OCI-LY7 (cell line): ENCODE data around the gene SPATA18. TPM values are rescaled to one million over a fixed set of nuclear protein-coding genes. Genes with fewer than 3 reads are reported as not detected.

Experiments
- BruUV-seq: library from RNA; stranded (reverse); fragments of 400-500 nt; replicated peaks from 2 replicates; lab custom pipeline; 2021; lab: Mats Ljungman, UMichigan
- CTCF ChIA-PET: fragments of 300-600 bp; sonication (Branson Sonifier 250); formaldehyde crosslinking; loops from one replicate; lab custom pipeline; 2022; ENCODE audit warnings: antibody characterized with exemption; ENCODE audit not compliant: unreplicated experiment; lab: Charles Lee
- POLR2A ChIA-PET: fragments of 300-600 bp; sonication (Branson Sonifier 250); formaldehyde crosslinking; loops from one replicate; lab custom pipeline; 2022; ENCODE audit warnings: antibody characterized with exemption; lab: Charles Lee
- DNase-seq: peaks from one replicate; pipeline ENCODE4 v3.0.0-alpha.2; 2015; ENCODE audit warnings: low spot score
- H2AFZ ChIP-seq: fragments of 200-600 bp; sonication (generic), shearing (Covaris generic); 2 replicates; pipeline ENCODE4 v1.6.1; 2014; ENCODE audit warnings: mild to moderate bottlenecking, antibody characterized with exemption, low read length, moderate library complexity
- H3K27ac ChIP-seq: fragments of 200-600 bp; sonication (generic); 2 replicates; pipeline ENCODE4 v1.5.1; 2014; ENCODE audit warnings: mixed run types, low read depth, mild to moderate bottlenecking, moderate library complexity, low read length, inconsistent platforms; ENCODE audit not compliant: poor library complexity, severe bottlenecking
- H3K36me3 ChIP-seq: fragments of 200-600 bp; sonication (generic); 2 replicates; pipeline ENCODE4 v1.6.1; 2014; ENCODE audit warnings: mild to moderate bottlenecking, antibody characterized with exemption, low read length, moderate library complexity, mixed read lengths; ENCODE audit not compliant: insufficient read depth
- H3K4me1 ChIP-seq: fragments of 200-600 bp; sonication (generic); 2 replicates; pipeline ENCODE4 v1.5.1; 2014; ENCODE audit warnings: mild to moderate bottlenecking, low read length; ENCODE audit not compliant: insufficient read depth, poor library complexity, severe bottlenecking
- H3K4me2 ChIP-seq: fragments of 200-600 bp; sonication (generic); 2 replicates; pipeline ENCODE4 v1.6.1; 2014; ENCODE audit warnings: mild to moderate bottlenecking, low read length
- H3K4me3 ChIP-seq: fragments of 200-600 bp; sonication (generic); 2 replicates; pipeline ENCODE4 v1.5.1; 2014; ENCODE audit warnings: mild to moderate bottlenecking, low read depth, low read length; ENCODE audit not compliant: poor library complexity, severe bottlenecking
- H3K79me2 ChIP-seq: fragments of 200-600 bp; sonication (generic); 2 replicates; pipeline ENCODE4 v1.6.1; 2016; ENCODE audit warnings: low read depth, mild to moderate bottlenecking, low read length, moderate library complexity, mixed read lengths; ENCODE audit not compliant: insufficient read depth
- H3K9me2 ChIP-seq: fragments of 200-600 bp; sonication (generic); 2 replicates; pipeline ENCODE4 v1.6.1; 2016; ENCODE audit warnings: mild to moderate bottlenecking, low read length, mixed read lengths; ENCODE audit not compliant: insufficient read depth
- H3K9me3 ChIP-seq: fragments of 200-600 bp; sonication (generic); 2 replicates; pipeline ENCODE4 v1.6.1; 2014; ENCODE audit warnings: mild to moderate bottlenecking, mixed run types, low read length, mixed read lengths
- H4K20me1 ChIP-seq: fragments of 200-600 bp; sonication (generic); 2 replicates; pipeline ENCODE4 v1.6.1; 2014; ENCODE audit warnings: mild to moderate bottlenecking, antibody characterized with exemption, low read length, moderate library complexity, mixed read lengths; ENCODE audit not compliant: insufficient read depth
- EZH2phosphoT487 ChIP-seq: fragments of 200-600 bp; sonication (generic); IDR thresholded peaks from 2 replicates; pipeline ENCODE4 v1.6.1; 2018; ENCODE audit warnings: low read depth, borderline replicate concordance, mild to moderate bottlenecking, mixed run types, antibody characterized with exemption, low read length, moderate library complexity, mixed read lengths
- intact Hi-C: fragments of 100-400 bp; cut with micrococcal nuclease; formaldehyde crosslinking; loops from one replicate; pipeline ENCODE4 v1.10.0; 2022; ENCODE audit not compliant: unreplicated experiment
- total RNA-seq, 2 experiments: library from RNA; depleted of rRNA in 1 of 2; stranded (reverse); fragments of >200 nt in 1 of 2; shearing (Covaris generic) in 1 of 2; gene quantifications; 2 replicates each; pipeline ENCODE4 v1.2.3, GENCODE V29; 2014 to 2022
- TF ChIP-seq, protein P1 (sequence below): fragments of 200-600 bp; sonication (generic); conservative IDR thresholded peaks from 2 replicates; pipeline ENCODE4 v1.5.1; 2014; ENCODE audit warnings: mild to moderate bottlenecking, antibody characterized with exemption, low read length, moderate library complexity, mixed read lengths

SPATA18 gene
- total RNA-seq, 2 experiments from 2014 or later: not detected

DNA sequence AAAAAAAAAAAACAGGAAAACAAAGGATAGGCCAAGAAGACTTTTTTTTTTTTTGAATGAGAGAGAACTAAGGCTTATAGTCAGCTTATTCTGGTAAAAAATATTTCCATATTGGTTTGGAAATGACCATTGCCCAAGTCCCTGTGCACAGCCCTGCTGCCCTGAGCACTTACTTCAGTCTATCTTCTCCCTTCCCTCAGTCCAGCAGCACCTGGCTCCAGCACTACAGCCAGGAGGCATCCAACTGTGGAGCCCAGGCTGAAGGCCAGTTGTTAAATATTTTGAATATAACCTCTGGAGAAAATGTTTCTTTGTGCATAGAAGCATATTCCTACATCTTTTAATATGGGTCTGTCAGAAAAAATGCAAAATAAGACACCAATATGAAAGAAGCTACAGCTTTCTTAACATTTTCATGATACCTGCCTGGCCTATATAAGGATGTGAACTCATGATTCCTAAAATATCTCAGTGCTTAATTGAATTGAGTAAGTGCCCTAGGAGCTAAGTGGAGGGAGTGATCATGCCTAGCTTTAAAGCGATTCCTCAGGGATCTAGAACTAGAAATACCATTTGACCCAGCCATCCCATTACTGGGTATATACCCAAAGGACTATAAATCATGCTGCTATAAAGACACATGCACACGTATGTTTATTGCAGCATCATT is 45.4 kb upstream of the SPATA18 start:
- Histone ChIP-seq H3K9me2 (no peaks in the 10 kb centered on the region), H4K20me1 (no peaks in the 10 kb centered on the region), H3K36me3 (no peaks in the 10 kb centered on the region), H2AFZ (no peak overlapping the region), H3K9me3 (no peaks in the 10 kb centered on the region), H3K4me2 (no peak overlapping the region), H3K79me2 (no peaks in the 10 kb centered on the region), H3K27ac (no peak overlapping the region), H3K4me1 (no peaks in the 10 kb centered on the region), H3K4me3 (no peak overlapping the region)
- POLR2A ChIA-PET: interaction anchor here (1.4 kb wide), 1 partner anchor 174 kb away, joined by 4 read pairs; no protein-coding TSS in a partner anchor
- no peak for DNase-seq
- intact Hi-C loops: no loop called here
- CTCF ChIA-PET: no interaction called here
- no TSS peak for BruUV-seq
- TF ChIP-seq EZH2phosphoT487: no peak
- TF ChIP-seq, protein P1, sequence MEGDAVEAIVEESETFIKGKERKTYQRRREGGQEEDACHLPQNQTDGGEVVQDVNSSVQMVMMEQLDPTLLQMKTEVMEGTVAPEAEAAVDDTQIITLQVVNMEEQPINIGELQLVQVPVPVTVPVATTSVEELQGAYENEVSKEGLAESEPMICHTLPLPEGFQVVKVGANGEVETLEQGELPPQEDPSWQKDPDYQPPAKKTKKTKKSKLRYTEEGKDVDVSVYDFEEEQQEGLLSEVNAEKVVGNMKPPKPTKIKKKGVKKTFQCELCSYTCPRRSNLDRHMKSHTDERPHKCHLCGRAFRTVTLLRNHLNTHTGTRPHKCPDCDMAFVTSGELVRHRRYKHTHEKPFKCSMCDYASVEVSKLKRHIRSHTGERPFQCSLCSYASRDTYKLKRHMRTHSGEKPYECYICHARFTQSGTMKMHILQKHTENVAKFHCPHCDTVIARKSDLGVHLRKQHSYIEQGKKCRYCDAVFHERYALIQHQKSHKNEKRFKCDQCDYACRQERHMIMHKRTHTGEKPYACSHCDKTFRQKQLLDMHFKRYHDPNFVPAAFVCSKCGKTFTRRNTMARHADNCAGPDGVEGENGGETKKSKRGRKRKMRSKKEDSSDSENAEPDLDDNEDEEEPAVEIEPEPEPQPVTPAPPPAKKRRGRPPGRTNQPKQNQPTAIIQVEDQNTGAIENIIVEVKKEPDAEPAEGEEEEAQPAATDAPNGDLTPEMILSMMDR: no peak

GRCh38 chr4:52006887-52007286 is 44.2 kb upstream of the SPATA18 start:
- Histone ChIP-seq H2AFZ (no peak overlapping the region), H3K27ac (no peak overlapping the region), H3K4me1 (peaks cover 8% of the 10 kb centered on the region), H3K79me2 (no peaks in the 10 kb centered on the region), H4K20me1 (no peaks in the 10 kb centered on the region), H3K9me3 (no peaks in the 10 kb centered on the region), H3K4me2 (no peak overlapping the region), H3K4me3 (no peak overlapping the region), H3K36me3 (no peaks in the 10 kb centered on the region), H3K9me2 (no peaks in the 10 kb centered on the region)
- no peak for DNase-seq
- CTCF ChIA-PET: no interaction called here
- TF ChIP-seq, protein P1: no peak
- no TSS peak for BruUV-seq
- intact Hi-C loops: no loop called here
- POLR2A ChIA-PET: interaction anchor here (1.4 kb wide), 1 partner anchor 175 kb away, joined by 4 read pairs; no protein-coding TSS in a partner anchor

DNA sequence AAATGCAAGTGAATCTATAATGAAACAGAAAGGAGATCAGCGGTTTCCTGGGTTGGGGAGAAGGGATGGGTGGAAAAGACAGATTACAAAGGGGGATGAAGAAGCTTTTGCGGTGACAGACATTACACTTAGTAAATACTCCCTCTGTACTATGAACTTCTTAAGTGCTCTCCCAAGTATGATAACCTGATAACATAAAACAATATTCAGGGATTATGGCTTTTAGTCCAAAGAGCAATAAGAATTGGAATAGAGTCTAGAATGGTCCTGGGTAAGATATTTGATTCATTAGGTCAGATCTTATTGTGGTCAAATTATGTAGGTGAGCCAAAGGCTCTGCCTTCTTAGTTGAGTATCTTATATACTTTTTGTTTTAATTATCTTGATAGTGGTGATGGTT is 40.1 kb upstream of the SPATA18 start:
- Histone ChIP-seq H3K4me1 (peaks cover 8% of the 10 kb centered on the region), H3K4me2 (no peak overlapping the region), H3K36me3 (no peaks in the 10 kb centered on the region), H3K9me2 (no peaks in the 10 kb centered on the region), H3K9me3 (no peaks in the 10 kb centered on the region), H2AFZ (no peak overlapping the region; the same call in 1 of the 2 replicates), H4K20me1 (no peaks in the 10 kb centered on the region), H3K4me3 (no peak overlapping the region), H3K79me2 (no peaks in the 10 kb centered on the region), H3K27ac (no peak overlapping the region)
- intact Hi-C loops: no loop called here
- TF ChIP-seq EZH2phosphoT487: no peak
- TF ChIP-seq, protein P1: no peak
- ChIA-PET POLR2A (no interaction called here), CTCF (no interaction called here)
- DNase-seq: no peak
- BruUV-seq: no TSS peak
